HG03196 (cell line): ENCODE data around the gene CRYL1.

Experiments used
- ATAC-seq: cut with Tn5 transposase; IDR thresholded peaks from one replicate; pipeline ENCODE4 v1.9.1; 2021; ENCODE audit not compliant: unreplicated experiment

The CRYL1 gene

DNA sequence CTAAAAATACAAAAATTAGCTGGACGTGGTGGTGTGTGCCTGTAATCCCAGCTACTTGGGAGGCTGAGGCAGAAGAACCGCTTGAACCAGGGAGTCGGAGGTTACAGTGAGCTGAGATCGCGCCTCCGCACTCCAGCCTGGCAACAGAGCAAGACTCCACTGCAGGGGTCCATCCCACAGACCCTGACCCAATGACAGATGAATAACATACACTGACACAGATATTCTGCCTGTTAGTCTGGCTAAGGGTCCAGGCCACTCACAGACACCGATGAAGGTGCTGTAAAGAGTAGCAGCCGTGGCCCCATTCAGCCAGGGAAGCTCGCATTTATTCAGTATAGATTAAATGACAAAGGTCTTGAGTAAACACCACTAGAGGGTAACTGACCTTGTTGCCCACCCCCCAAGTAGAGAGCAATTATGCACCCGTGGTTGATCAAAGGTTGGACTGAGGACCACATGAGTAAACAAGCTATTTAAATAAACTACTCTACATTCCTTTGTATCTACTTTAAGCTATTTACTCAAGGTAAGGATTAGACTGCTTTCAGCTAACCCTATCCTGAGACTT is 8.5 kb upstream of the CRYL1 start:
- ATAC-seq: no peak

DNA sequence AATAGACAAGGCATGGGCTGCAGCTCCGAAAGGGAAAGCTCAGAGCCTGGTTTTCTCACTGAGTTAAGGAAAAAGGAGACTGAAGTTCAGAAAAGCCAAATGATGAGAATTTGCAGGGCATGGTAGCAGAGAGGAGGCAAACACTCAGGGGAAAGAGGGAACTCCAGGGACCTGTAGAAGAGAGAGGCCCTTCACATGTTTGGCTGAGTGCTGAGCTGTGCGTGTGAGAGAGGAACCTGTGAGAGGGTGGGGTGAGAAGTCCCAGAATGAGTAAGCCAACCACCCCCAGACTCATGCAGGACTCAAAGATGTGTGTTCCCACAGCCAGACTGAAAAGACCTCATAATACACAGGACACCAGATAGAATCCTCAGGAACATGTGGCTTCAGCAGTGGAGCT is 2.8 kb upstream of the CRYL1 start:
- no peak for ATAC-seq

DNA sequence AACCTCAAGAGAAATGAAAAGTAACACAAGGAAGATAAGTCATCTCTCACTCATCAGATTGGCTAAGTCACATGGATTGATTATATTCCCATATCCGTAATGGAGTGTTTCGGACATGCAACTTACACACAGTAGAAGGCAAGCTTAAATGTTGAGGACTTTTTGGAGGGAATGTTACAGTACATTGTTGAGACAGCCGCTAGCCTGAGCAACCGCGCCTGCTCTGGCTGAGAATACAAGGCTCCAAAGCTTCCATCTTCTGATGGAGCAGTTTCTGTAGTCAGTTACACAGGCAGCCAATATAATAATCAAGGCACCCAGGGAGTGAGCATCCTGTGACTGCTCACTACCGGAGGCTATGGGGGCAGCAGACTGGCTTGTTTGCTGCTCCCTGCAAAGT is 1.0 kb upstream of the CRYL1 start:
- no peak for ATAC-seq

DNA sequence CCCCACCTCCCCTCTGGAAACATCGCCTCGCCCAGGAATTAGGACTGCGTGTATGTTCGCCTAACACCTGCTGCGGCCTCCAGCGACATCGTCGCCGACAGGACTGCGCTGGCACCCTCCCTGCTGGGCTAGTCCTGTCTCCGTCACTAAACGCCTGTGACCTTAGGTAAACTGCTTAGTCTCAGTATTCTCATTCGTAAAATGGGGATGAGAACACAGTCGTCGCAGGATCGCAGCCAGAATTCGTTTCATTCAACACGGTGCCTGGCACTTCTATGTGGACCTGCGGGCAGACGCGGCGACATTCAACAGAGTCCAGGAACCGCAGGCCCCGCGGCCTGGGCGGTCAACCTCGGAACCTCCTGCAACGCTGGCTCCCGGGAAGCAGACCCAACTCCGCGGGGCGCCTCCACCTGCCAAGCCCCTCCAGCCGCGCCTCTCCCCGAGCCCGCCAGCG is 485 bp downstream of the CRYL1 start:
- ATAC-seq: peak; percentile 18

DNA sequence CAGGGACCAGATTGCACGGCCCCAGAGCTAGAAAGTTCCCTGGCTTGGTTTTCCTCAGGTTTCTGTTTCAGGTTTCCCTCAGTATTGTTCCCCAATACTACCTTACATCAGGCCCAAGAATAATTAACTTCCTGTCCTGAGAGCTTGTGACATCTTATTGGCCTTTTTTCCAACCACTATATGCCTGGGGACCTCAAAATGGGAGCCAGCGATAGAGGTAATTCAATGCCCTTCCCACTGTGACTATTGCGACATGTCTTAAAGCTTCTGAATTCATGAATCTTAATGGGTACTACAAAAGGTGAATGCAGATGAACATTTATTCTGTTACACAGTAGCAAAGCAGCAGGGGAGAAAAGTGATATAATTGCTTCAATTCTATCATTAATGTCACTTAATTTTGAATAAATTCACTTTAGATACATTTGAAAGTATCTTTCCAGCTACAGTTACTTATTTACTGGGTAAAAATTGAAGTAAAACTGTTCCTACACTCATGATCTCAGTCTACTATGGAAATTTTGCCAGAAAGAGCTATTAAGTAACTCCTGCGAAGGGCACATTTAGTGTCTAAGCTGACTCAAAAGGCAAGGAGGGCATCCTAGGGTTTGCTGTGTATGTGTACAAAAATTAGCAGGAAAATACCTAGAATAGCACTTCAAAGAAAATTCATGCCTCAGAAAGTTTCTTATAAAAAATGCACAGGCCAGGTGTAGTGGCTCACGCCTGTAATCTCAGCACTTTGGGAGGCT is 4.1 kb downstream of the CRYL1 start:
- ATAC-seq: no peak

DNA sequence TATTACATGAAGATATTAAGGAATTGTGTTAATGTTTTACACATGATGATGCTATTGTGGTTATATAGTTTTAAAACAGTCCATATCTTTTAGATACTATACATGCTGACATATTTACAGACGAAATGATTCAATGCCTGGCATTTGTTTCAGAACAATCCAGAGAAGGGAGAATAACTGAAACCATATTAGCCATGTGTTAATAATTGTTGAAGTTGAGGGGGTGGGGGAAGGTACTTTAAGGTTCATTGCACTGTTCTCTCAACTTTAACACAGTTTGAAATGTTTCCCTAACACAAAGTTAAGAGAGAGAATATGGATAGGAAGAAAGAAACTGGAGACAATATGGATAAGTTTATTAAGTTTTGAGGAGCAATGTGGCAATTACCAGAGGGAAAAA is 5.8 kb downstream of the CRYL1 start:
- ATAC-seq: no peak

DNA sequence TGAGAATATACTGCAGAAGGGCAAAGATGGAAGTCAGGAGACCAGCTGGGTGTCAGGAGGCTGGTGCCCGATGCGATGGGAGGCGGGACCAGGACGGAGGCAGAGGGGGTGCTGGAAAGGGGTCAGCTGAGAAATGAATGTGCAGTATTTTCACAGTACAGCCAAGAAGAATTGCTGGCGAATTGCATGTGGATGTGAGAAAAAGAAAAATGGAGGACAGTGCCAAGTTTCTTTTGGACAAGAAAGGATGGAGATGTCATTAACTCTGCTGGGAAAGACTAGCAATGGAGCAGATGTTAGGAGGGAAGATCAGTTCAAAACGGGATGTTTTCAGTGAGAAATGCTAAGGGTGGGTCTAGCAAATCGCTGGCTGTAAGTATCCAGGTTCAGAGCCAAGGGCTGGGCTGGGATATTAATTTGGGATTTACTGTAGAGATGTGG is 7.0 kb downstream of the CRYL1 start:
- ATAC-seq: no peak

DNA sequence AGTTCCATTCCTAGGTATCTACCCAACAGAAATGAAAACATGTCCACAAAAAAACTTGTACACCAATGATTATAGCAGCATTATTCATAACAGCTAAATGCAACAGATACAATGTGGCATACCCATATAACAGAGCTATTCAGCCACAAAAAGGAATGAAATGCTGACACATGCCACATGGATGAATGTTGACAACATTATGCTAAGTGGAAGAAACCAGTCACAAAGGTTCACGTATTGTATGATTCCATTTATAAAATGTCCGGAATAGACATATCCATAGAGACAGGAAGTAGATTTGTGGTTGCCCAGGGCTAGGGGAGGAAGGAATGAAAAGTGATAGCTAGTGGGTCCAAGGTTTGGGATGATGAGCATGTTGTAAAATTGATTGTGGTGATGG is 10.8 kb downstream of the CRYL1 start:
- no peak for ATAC-seq

DNA sequence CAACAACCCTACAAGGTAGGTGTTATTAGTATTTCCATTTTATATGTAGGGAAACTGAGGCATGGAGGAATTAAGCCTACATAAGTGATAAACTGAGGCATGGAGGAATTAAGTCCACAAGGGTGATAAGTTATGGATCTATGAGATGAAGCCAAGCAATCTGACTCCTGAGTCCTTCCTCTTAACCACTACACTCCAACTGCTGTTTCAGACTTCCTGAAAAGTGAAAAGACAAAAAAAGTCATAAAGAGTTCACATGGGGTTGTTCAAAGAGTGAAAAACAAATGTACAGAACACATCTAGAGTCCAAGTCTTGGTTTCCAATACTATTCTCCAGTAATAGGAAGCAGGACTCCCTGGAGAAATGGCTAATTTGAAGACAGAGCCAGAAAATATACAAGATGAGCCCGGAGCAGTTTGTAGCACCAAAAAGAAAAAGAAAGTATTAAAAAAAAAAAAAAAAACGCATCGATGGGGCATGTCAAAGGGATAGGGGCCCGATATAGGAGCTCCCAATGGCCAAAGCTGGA is 12.1 kb downstream of the CRYL1 start:
- no peak for ATAC-seq

DNA sequence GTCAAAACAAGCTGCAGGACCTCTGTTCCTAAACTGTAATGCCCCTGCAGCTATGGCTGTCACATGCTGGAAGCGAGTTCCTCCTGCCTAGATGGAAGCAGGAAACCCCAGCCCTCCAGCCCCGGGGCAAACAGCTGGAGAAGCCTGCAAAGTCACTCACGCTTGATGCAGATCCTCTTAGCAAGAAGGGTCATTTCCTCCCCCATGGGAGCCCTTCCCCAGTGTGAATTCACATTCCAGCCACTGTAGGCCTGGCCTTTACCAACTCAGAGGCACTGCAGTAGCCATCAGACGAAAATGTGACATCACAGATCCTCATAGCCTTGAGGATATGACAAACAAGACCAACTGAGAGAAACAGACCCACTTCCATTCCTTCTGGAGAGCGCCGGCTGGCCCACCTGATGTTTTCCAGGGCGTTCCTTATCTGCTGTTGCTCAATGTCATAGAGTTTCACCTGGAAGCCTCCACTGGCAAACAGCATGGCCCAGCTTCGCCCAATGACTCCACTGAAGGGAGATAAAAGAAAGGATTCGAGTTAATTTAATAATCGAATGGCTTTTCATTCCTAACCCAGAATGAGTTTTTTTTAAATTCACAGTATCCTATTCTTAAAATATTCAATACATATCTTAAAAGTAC is 13.5 kb downstream of the CRYL1 start:
- no peak for ATAC-seq

DNA sequence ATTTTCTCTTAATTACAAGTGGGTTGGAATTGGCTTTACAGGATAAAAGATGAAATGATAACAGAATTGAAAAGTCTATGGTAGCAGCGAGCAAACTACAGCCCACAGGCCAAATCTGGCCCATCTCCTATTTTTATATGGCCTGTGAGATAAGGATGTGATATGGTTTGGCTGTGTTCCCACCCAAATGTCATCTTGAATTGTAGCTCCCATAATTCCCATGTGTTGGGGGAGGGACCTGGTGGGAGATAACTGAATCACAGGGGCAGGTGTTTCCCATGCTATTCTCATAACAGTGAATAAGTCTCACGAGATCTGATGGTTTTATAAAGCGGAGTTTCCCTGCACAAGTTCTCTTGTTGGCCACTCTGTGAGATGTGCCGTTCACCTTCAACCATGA is 19.0 kb downstream of the CRYL1 start:
- no peak for ATAC-seq

DNA sequence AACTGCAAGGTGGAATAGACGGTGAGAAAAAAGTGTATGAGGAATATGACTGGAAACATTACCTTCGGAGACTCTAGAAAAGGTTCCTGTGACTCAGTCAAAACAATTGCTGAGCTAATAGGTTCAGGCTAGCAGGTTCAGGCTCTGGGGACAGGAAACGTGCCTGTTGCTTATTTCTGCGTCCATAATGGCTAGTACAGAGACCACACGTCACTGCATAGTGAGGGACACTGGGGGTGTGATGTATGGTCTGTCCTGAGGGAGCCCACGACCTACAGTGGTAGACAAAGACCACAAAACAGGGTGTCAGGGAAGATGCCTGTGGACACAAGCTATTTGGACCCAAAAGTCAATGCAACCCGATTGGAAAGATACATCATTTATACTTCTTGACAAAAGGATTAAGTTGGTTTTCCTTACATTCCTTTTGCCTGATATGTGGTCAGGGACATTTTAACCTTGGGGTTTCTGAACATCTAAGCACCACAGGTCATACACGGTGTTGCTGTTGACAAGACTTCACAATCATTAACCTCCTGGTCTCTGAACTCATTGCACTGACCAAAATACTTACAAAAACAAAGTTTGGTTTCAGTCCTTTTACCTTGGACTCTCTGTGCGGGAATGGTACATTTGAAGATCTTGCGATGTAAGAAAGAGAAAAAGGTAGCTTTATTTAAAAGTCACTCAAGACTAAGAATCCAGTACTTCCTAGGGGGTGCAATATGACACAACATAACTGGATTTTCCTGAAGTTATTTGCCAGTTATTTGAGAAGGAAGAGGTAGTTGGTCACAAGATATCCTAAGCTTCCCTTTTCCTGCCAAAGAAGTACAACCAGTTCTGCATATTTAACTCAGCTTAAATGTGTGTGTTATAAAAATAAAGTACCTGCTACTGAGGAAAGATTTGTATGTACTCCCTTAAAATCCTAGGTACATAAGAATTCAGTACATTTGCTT is 20.0 kb downstream of the CRYL1 start:
- ATAC-seq: no peak

DNA sequence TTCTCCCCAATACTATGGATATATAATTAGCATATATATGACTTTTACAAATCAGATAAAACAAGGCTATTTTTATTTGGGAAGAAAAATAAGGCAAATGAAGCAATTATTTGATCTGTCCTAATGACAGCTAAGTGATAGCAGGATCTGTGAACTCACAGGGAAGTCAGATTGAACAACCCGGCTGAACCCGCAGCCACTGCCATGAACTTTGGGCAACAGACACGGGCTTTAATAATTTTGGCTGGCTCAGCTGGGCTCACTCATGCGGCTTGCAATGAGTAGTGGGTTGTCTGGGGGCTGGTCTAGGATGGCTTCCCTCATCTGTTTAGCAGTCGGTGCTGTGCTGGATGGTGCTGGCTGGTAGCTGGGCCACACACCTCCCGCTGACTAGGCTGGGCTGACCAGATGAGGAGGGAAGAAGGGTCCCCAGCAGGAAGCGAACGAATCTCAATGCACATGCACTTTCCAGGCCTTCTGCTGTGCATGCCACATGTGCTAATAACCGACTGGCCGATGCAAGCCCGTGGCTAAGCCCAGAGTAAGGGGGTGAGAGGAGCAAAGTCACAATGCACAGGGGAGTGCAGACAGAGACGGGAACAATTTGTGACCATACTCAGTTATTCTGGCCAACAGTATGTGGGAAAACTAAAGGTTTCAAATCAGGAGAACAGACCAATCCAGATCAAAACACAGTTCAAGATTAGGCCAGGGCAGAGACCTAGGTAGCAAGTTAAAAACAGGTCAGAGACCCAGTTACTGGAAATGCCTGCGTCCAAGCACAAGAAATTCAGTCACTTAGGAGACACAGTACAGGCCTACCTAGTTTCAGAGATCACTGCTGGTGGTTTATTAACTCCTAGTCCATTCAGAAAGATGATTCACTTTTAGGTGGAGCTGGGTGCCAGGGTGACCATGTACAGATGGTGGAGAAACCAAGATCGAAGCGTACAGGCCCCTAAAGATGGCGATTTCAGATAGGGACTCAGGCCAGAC is 22.3 kb downstream of the CRYL1 start:
- no peak for ATAC-seq

DNA sequence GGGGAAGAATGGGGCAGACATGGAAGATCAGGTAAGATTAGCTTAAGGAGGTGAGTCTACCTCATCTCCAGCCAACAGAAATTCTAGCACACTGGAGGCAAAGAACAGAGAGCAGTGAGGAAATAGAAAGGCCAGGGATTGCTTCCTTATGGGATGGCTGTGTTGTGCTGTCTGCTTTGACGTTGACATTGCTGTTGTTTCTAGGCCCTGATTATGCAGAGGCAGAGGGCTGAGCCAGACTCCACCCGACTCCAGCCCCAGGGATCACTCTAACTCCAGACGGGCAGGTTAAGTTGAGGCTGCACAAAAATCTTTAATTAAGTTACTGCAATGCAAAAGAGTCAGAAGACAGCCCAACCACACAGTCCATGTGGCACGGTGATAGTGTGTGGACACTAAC is 24.1 kb downstream of the CRYL1 start:
- no peak for ATAC-seq

DNA sequence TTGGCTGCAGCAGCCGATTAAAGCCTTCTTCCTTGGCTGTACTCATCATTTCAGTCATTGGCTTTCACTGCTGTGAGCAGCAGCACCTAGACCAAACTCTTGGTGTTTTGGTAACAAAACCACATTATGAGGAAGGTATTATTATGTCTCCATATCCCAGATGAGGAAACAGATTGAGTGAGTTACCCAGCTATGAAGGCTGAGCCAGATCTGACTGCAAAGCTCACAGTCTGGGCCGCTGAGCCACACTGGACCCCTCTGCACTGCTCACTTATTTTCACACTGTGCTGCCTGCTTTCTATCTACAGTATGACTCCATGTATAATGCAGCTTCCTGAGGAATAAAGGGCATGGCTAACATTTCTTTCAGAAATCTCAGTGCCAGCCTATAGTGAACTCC is 24.5 kb downstream of the CRYL1 start:
- ATAC-seq: no peak

DNA sequence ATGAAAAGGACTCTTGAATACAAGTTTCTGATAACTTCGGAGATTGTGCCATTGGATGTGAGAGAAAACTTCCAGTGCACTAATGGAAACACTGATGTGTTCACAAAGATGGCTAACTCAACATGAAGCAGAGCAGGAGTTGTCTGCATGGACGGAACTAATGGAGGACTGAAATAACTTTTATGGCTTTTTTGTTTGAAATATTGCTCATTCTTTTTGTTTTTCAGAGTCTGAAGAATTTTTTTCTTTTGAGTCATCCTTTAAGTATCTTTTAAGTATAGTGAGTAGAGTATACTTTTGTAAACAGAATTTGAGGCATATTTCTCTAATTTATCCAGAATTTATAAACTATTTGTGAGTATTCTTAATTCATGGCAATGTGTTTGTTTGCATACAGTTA is 25.7 kb downstream of the CRYL1 start:
- ATAC-seq: no peak

DNA sequence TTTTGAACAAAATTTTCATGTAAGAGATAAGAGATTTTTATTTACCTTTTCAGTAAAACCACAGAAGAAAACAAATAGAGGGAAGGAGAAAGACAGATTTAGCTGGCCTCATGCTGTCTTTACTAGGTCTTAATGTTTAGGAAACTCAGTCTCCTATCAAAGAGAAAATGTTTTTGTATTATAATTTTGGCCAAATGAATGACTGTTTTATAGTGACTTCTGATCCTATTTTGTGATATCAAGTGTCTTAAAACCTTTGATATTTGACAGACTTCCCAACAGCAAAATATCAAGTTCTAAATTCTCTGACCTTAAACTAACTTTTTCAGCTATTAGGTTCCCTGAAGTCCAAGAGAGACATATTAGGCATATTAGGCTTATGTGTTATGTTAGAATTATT is 27.0 kb downstream of the CRYL1 start:
- no peak for ATAC-seq

DNA sequence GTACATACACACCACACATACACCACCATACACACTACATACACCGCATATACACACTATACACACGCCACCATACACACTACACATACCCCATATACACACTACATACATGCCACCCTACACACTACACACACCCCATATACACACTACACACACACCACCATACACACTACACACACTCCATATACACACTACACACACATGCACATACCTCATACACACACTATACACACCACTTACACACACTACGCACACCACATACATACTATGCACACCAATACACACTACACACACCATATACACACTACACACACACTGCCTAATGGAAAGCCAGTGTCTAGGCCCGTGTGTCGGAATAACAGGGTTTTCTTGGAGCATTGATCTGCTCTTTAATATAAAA is 27.5 kb downstream of the CRYL1 start:
- ATAC-seq: no peak

DNA sequence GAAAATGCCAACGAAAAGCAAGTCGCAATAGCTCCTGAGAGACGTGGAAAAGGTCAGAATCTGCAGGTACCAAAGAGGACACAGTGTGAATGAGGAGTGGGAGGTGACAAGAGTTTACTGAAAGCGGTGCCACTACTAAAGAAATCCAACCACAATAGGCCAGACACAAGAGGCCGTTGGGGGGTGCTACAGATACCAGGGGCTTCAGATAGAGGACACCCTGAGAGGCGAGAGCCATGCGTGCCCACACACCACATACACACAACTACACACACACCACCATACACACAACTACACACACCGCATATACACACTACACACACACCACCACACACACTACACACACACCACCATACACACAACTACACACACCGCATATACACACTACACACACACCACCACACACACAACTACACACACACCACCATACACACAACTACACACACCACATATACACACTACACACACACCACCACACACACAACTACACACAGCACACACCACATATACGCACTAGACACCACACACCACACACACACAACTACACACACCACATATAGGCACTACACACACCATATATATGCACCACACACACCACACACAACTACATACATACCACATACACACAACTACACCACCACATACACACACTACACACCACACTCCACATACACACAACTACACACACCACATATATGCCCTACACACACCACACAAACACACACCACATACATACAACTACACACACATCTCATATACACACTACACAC is 28.5 kb downstream of the CRYL1 start:
- ATAC-seq: no peak
